DND-41 (cell line): ENCODE measurements around the gene QRSL1.

Source experiments
- ATAC-seq: fragments of 200-7000 bp; cut with Tn5 transposase; 3 replicates; pipeline ENCODE4 v1.9.1; 2021; ENCODE audit warnings: low read depth; ENCODE audit not compliant: insufficient read depth
- DNase-seq: peaks from one replicate; pipeline ENCODE4 v3.0.0-alpha.2; 2020
- H2AFZ ChIP-seq: 2 replicates; pipeline ENCODE4 v1.6.0; 2012; ENCODE audit warnings: low read depth, low read length
- H3K27ac ChIP-seq: 2 replicates; pipeline ENCODE4 v1.5.1; 2012; ENCODE audit warnings: low read length, inconsistent platforms
- H3K27me3 ChIP-seq: fragments of 200-600 bp; sonication (generic); 2 replicates; pipeline ENCODE4 v1.6.0; 2012; ENCODE audit warnings: low read length, mild to moderate bottlenecking, inconsistent platforms; ENCODE audit not compliant: insufficient read depth, poor library complexity
- H3K36me3 ChIP-seq: 2 replicates; pipeline ENCODE4 v1.5.1; 2012; ENCODE audit warnings: low read length, inconsistent platforms; ENCODE audit not compliant: insufficient read depth
- H3K4me1 ChIP-seq: 2 replicates; pipeline ENCODE4 v1.5.1; 2012; ENCODE audit warnings: mild to moderate bottlenecking, low read length; ENCODE audit not compliant: insufficient read depth
- H3K4me2 ChIP-seq: 2 replicates; pipeline ENCODE4 v1.6.0; 2012; ENCODE audit warnings: mild to moderate bottlenecking, moderate library complexity, low read length, inconsistent platforms; ENCODE audit not compliant: insufficient read depth
- H3K4me3 ChIP-seq, 2 experiments: fragments of 200-600 bp in 1 of 2; shearing (Covaris generic) in 1 of 2; 2 replicates each; pipeline ENCODE4 v1.5.1; 2012 to 2016; ENCODE audit warnings: inconsistent platforms in 2 of 2, low read length in 2 of 2, mild to moderate bottlenecking in 2 of 2, low read depth in 1 of 2, moderate library complexity in 1 of 2
- H3K79me2 ChIP-seq: 2 replicates; pipeline ENCODE4 v1.6.0; 2012; ENCODE audit warnings: low read length, inconsistent platforms; ENCODE audit not compliant: insufficient read depth
- H3K9ac ChIP-seq: 2 replicates; pipeline ENCODE4 v1.6.0; 2012; ENCODE audit warnings: low read depth, mild to moderate bottlenecking, inconsistent platforms, low read length, moderate library complexity
- H3K9me3 ChIP-seq: 2 replicates; pipeline ENCODE4 v1.5.1; 2012; ENCODE audit warnings: low read length, moderate library complexity, mild to moderate bottlenecking, inconsistent platforms; ENCODE audit not compliant: insufficient read depth, severe bottlenecking
- H4K20me1 ChIP-seq: 2 replicates; pipeline ENCODE4 v1.6.0; 2012; ENCODE audit warnings: low read length; ENCODE audit not compliant: insufficient read depth
- CTCF ChIP-seq: IDR thresholded peaks from 2 replicates; pipeline ENCODE4 v1.5.1; 2012; ENCODE audit warnings: borderline replicate concordance, low read length, moderate library complexity, mild to moderate bottlenecking; ENCODE audit not compliant: poor library complexity, severe bottlenecking; ENCODE audit errors: extremely low read depth
- EZH2 ChIP-seq: IDR thresholded peaks from 3 replicates; pipeline ENCODE4 v1.6.1; 2012; ENCODE audit warnings: borderline replicate concordance, low read depth, mild to moderate bottlenecking, moderate library complexity, low read length, inconsistent platforms; ENCODE audit not compliant: severe bottlenecking

QRSL1 gene

GRCh38 chr6:106704327-106704726 lies 74.9 kb downstream of the QRSL1 start:
- H3K27me3 ChIP-seq: no peaks in the 10 kb centered on the region
- no peak for TF ChIP-seq EZH2
- TF ChIP-seq CTCF: no peak
- no peaks in the 10 kb centered on the region for H4K20me1 ChIP-seq
- no peak overlapping the region for H3K9ac ChIP-seq
- H2AFZ ChIP-seq: no peak overlapping the region
- H3K4me3 ChIP-seq: no peak overlapping the region
- H3K4me2 ChIP-seq: no peak overlapping the region
- peaks cover 18% of the 10 kb centered on the region for H3K4me1 ChIP-seq
- H3K9me3 ChIP-seq: peaks cover 5% of the 10 kb centered on the region
- no peaks in the 10 kb centered on the region for H3K79me2 ChIP-seq
- H3K27ac ChIP-seq: no peak overlapping the region
- ATAC-seq (no peak), DNase-seq (no peak)
- H3K36me3 ChIP-seq: no peaks in the 10 kb centered on the region

GRCh38 chr6:106705156-106705555 lies 75.8 kb downstream of the QRSL1 start:
- H3K9ac ChIP-seq: no peak overlapping the region
- ATAC-seq: no peak
- DNase-seq: no peak
- no peak overlapping the region for H3K4me2 ChIP-seq
- no peak overlapping the region for H3K27ac ChIP-seq
- no peaks in the 10 kb centered on the region for H3K36me3 ChIP-seq
- H3K9me3 ChIP-seq: peaks cover 5% of the 10 kb centered on the region
- no peaks in the 10 kb centered on the region for H4K20me1 ChIP-seq
- H3K4me1 ChIP-seq: peaks cover 18% of the 10 kb centered on the region
- TF ChIP-seq CTCF: no peak
- no peak for TF ChIP-seq EZH2
- H3K4me3 ChIP-seq: no peak overlapping the region
- no peaks in the 10 kb centered on the region for H3K79me2 ChIP-seq
- no peaks in the 10 kb centered on the region for H3K27me3 ChIP-seq
- no peak overlapping the region for H2AFZ ChIP-seq

- no peak overlapping the region for H2AFZ ChIP-seq
These were observed 81.2 kb downstream of the QRSL1 start for GRCh38 chr6:106710580-106710979.

More at GRCh38 chr6:106710580-106710979, 81.2 kb downstream of the QRSL1 start:
- no peaks in the 10 kb centered on the region for H3K36me3 ChIP-seq
- no peak overlapping the region for H3K9ac ChIP-seq
- no peak overlapping the region for H3K4me3 ChIP-seq
- H3K79me2 ChIP-seq: no peaks in the 10 kb centered on the region
- H4K20me1 ChIP-seq: no peaks in the 10 kb centered on the region
- no peak for ATAC-seq
- H3K27me3 ChIP-seq: no peaks in the 10 kb centered on the region
- H3K4me2 ChIP-seq: no peak overlapping the region
- H3K9me3 ChIP-seq: no peaks in the 10 kb centered on the region
- H3K27ac ChIP-seq: no peak overlapping the region
- no peak for DNase-seq
- no peaks in the 10 kb centered on the region for H3K4me1 ChIP-seq
- no peak for TF ChIP-seq CTCF
- TF ChIP-seq EZH2: no peak
